CD4-positive, alpha-beta T cell treated with Interleukin-6 at 100 ng/mL for 8 hours (primary cell): ENCODE data around the gene FAM193B.
A peak's percentile ranks its signal among the peaks of the same experiment; 100 is the strongest.
"Not testable (repeated sequence)": the region's sequence is repeated elsewhere in the genome, so short reads cannot be mapped to it uniquely, and the experiment has no call there.

Experiments used
- DNase-seq: peaks from one replicate; pipeline ENCODE4 v3.0.0-alpha.2; 2020; ENCODE audit warnings: mixed read lengths, low spot score

Gene FAM193B

GRCh38 chr5:177576169-177576568, 21.8 kb upstream of the FAM193B start:
- no peak for DNase-seq

GRCh38 chr5:177575488-177575887, 21.1 kb upstream of the FAM193B start:
- no peak for DNase-seq

GRCh38 chr5:177569894-177570293, 15.5 kb upstream of the FAM193B start:
- no peak for DNase-seq

GRCh38 chr5:177568326-177568725, 14.0 kb upstream of the FAM193B start:
- no peak for DNase-seq

GRCh38 chr5:177565046-177565445, 10.7 kb upstream of the FAM193B start:
- DNase-seq, result no peak

GRCh38 chr5:177559446-177559941, 5.1 kb upstream of the FAM193B start:
- DNase-seq, result not testable (repeated sequence)

GRCh38 chr5:177557796-177558195, 3.4 kb upstream of the FAM193B start:
- no peak for DNase-seq

GRCh38 chr5:177557041-177557647, 2.8 kb upstream of the FAM193B start:
- DNase-seq, result peak; percentile 24

GRCh38 chr5:177555665-177556064, 1.3 kb upstream of the FAM193B start:
- DNase-seq, result no peak

GRCh38 chr5:177555228-177555627, 865 bp upstream of the FAM193B start:
- DNase-seq, result no peak

GRCh38 chr5:177553671-177554429, 513 bp downstream of the FAM193B start:
- DNase-seq, result no peak

- no peak for DNase-seq
These were observed 1.4 kb downstream of the FAM193B start for GRCh38 chr5:177552839-177553455.

- no peak for DNase-seq
These were observed 4.2 kb downstream of the FAM193B start for GRCh38 chr5:177550122-177550521.

- DNase-seq, result no peak
These were observed 5.9 kb downstream of the FAM193B start for GRCh38 chr5:177548495-177548894.

GRCh38 chr5:177547736-177548135, 6.6 kb downstream of the FAM193B start:
- DNase-seq, result no peak

- no peak for DNase-seq
These were observed 8.1 kb downstream of the FAM193B start for GRCh38 chr5:177546258-177546741.

GRCh38 chr5:177545487-177546257, 8.7 kb downstream of the FAM193B start:
- DNase-seq, result no peak

- DNase-seq, result no peak
These were observed 11.4 kb downstream of the FAM193B start for GRCh38 chr5:177542816-177543465.

GRCh38 chr5:177540438-177540837, 13.9 kb downstream of the FAM193B start:
- DNase-seq, result no peak

GRCh38 chr5:177539411-177539810, 15.0 kb downstream of the FAM193B start:
- DNase-seq, result no peak

GRCh38 chr5:177538876-177539275, 15.5 kb downstream of the FAM193B start:
- no peak for DNase-seq
